SK-MEL-5 (cell line): ENCODE results near the gene CDCA3. TPM values are rescaled to one million over a fixed set of nuclear protein-coding genes. Genes with fewer than 3 reads are reported as not detected.

Source experiments
- DNase-seq: peaks from one replicate; pipeline ENCODE4 v3.0.0-alpha.2; 2016; ENCODE audit warnings: low read depth, low spot score
- in situ Hi-C: cut with HindIII; loops from 2 replicates; pipeline ENCODE4 v1.10.0; 2016; ENCODE audit warnings: low sequenced_read_pairs, high pct_unique_total_duplicates, low pct_unique_long_range_greater_than_20kb
- total RNA-seq: library from RNA; depleted of rRNA; stranded (reverse); fragments of >200 nt; shearing (Covaris generic); gene quantifications from 2 replicates; pipeline ENCODE4 v1.2.3, GENCODE V29; 2014

The CDCA3 gene
- total RNA-seq, 1 experiment from 2014 or later, result 52.3 TPM

DNA sequence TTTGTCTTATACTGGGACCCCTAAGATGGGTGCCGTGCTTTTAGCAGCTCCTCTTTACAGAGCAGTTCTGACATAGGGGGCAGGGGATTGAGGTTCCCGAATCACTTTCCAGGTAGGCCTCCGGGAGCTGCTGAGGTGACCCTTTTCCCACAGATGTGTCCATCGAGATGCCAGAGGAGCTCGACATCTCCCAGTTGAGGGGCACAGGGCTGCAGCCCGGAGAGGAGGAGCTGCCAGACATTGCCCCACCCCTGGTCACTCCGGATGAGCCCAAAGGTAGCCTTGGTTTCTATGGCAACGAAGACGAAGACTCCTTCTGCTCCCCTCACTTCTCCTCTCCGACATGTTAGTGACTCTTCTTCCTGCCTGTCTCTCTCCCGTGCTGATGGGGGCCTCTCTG lies 11.9 kb upstream of the CDCA3 start:
- no peak for DNase-seq
- in situ Hi-C loops, result no loop called here

DNA sequence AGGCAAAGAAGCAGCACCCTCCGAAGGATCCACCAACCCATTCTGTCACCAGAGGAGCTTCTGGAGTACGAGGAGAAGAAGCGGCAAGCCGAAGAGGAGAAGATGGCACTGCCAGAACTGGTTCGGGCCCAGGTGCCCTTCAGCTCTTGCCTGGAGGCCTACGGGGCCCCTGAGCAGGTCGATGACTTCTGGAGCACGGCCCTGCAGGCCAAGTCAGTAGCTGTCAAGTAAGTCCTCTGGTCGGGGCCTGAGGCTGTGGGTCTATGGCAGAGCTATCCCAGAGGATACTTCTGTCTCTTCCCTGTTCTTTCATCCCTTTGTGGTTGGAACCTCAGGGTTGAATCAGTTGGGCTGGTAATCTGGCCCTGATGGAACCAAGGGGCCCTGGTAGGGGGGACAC lies 10.3 kb upstream of the CDCA3 start:
- DNase-seq, result no peak
- in situ Hi-C loops, result no loop called here

DNA sequence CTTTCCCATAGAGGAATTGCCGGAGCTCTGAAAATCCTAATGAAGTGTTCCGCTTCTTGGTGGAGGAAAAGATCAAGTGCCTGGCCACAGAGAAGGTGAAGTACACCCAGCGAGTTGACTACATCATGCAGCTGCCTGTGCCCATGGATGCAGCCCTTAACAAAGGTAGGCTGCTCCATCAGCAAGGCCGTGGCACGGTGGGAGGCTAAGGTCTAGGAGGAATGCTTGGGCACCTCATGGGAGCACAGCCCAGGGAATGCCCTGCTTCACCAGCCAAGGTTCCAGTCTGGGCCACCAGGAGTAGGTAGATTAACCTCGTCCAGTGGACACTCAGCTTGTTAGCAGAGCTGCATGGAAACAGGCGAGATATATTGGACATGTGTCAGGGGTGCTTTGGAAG lies 9.9 kb upstream of the CDCA3 start:
- DNase-seq, result no peak
- in situ Hi-C loops, result no loop called here

DNA sequence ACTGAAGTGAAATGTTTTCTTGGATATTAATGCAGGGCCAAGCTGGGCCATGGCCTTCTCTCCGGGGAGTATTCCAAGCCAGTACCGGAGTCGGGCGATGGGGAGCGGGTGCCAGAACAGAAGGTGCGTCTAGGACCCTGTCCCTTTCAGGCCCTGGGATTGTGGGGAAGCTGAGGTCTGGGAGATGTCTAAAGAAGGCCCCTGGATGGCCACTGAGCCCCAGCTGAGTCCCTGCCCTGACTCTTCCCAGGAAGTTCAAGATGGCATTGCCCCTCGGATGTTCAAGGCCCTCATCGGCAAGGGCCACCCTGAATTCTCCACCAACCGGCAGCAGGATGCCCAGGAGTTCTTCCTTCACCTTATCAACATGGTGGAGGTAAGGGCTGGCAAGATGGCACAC lies 9.0 kb upstream of the CDCA3 start:
- DNase-seq, result no peak
- in situ Hi-C loops, result no loop called here

DNA sequence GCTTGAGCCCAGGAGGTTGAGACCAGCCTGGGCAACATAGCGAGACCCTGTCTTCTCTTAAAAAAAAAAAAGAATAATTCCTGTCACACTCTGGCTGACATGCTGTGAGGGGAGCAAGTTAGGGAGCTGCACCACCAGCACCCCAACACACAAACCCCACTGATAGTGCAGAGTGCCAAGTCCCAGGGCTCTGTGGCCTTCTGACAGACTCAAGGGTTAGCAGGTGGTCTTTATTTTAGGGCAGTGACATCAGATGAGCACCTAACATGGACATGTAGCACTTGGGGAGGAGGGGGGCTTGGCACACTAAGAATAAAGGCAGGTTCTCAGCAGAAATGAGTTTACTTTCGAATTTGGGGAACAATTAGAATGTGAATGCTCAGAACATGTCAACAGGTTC lies 7.7 kb upstream of the CDCA3 start:
- DNase-seq, result no peak
- in situ Hi-C loops, result no loop called here

DNA sequence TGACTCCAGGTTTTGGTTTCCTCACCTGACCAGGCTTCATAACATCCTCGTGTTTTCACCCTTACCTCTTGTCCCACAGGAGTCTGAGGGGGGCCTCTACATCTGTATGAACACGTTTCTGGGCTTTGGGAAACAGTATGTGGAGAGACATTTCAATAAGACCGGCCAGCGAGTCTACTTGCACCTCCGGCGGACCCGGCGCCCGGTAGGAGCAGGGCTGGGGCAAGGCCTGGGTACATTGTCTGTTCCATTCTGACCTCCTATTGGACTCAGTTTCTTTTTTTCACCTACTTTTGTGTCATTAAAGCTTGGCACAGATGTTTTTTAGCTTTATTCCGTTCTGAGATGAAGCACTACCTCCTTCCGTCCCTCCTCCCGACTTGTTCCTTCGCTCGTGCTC lies 4.2 kb upstream of the CDCA3 start:
- in situ Hi-C loops, result no loop called here
- no peak for DNase-seq

DNA sequence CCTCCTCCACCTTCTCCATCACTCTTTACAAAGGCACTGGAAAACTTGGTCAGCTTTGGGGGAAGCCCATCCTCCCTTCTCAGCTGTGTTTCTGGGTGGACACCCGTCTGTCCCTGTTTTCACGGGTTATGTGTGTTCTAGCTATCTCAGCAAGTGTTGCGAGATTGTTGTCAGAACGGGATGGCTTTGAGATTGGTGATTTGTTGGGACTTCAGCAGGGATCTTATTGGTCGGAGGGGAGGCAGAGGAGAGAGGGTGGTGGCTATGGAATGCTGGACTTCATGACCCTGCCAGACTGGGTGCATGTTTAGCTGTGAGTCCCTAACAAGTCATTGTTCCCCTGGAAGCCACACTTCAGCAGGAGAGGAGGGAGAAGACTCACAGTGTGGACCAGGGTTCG lies 3.0 kb upstream of the CDCA3 start:
- in situ Hi-C loops, result no loop called here
- DNase-seq, result no peak

DNA sequence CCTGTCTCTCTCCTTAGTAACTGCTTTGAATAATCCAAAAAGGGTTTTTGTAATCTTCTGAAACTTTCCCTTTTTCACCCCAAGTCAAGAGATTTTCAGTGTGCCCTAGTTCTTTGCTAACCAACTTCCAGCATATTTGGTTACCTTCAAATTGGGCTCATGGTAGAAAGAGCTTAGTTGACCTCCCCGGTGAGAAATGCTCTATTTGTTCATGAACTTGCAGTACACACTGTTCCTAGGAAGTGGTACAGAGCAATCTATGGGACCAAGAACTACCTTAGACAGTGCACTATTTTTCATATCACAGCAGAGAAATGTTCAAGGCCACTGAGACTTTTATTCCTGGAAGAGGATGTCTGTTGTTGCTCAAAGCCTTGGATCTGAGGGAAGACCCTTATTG lies 2.5 kb upstream of the CDCA3 start:
- DNase-seq, result no peak
- in situ Hi-C loops, result no loop called here

DNA sequence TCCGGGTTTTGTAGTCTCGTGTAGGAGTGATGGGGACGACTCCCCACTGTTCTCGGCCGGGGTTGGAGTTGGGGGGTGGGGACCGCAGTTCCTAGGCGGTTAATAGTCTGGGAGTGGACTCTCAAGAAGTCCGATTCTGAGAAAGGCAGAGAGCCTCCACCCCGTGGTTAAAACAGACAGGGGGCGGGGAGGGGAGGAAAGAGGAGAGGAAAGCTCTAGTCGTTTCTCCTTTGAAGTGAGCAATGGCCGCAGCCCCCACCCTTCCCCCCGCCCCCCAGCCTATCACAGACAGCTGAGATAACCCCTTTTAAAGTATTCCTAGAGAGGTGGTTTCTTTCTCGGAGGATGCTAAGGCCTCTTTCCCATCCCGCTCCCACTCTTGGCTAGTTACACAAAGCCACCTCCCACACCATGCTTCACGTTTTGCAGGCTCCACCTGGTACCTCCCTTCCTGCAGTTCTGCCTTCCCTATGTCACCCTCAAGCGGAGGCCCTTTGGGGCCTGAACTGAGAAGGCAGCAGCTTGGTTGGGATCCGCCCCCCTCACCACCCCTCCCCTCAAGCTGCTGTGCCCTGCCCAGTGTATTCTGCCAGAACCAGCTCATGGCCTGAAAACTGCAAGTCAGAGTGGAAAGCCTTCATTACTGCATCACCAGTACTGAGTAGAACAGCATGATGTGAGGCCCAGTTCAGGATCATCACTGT lies 1.7 kb upstream of the CDCA3 start:
- no peak for DNase-seq
- in situ Hi-C loops, result no loop called here

DNA sequence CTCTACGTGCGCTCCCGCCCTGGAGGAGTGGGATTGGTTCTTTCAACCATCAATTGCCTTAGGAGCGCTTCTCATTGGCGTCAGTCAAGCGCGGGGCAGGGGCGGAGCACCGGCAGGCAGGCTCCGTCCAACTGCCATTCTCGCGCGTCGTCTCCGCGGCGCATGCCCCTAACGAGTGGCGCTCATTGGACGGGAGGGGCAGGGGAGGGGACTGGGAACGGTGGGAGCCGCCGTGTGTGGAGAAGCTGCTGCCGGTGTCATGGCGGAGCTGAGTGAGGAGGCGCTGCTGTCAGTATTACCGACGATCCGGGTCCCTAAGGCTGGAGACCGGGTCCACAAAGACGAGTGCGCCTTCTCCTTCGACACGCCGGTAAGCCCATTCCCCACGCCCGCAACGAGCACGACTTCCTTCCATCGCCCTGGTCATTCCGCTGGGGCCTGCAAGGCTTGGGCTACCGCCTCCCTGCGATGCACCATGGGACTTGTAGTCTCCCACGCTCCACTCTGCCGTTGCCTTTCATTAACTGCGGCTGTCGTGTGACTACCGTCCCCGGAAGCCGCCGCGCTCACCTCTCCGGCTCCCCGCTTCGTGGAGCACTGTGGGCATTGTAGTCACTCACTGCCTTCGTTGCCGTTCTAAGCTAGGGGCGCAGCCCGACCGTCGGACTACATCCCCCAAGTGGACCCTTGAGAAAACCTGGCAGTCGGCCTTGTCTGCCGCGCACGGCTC lies 1.0 kb upstream of the CDCA3 start, which contains the start of gene USP5:
TSS of gene USP5 (plus strand) at position 230 of the 730 bp plus-strand sequence. CDS start at position 260, 30 bp downstream.
- in situ Hi-C loops, result no loop called here
- peak; percentile 100 for DNase-seq

DNA sequence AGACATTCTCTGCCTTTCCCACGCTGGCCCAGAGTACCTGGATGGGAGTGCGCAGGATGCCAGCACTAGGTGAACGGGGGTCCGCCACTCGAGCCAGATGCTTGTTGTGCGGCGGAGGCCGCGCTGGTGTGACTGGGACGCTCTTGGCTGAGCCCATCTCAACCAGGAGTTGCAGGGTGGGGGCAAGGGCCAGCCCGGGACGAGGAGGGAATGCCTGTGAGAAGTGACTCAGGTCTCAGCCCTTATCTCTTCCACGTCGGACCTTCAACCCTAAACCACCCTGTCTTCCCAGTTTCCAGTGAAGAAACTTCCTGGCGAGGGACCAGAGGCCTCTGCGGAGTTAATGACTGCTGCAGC lies 312 bp downstream of the CDCA3 start:
- in situ Hi-C loops, result no loop called here

DNA sequence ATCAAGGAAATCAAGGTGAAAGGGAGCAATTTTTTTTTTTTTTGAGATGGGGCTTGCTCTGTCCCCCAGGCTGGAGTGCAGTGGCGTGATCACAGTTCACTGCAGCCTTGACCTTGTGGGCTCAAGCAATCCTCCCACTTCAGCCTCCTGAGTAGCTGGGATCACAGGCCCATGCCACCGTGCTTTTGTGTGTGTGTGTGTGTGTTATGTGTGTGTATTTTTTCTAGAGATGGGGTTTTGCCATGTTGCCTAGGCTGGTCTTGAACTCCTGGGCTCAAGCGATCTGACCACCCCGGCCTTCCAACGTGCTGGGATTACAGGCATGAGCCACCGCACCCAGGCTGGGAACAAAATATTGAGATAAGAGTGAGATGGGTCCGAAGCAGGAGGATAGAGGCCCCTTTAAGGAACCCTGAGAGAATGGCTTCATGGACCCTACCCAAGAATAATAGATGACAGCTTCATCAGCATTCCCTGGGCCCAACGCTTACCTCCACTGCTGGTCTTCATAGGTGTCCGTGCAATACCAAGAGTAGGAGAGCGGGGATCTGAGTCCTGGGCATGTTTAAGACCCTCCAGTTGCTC lies 1.0 kb downstream of the CDCA3 start:
- in situ Hi-C loops, result no loop called here
- DNase-seq, result no peak

More for the DNA sequence above, 312 bp downstream of the CDCA3 start:
- no peak for DNase-seq

DNA sequence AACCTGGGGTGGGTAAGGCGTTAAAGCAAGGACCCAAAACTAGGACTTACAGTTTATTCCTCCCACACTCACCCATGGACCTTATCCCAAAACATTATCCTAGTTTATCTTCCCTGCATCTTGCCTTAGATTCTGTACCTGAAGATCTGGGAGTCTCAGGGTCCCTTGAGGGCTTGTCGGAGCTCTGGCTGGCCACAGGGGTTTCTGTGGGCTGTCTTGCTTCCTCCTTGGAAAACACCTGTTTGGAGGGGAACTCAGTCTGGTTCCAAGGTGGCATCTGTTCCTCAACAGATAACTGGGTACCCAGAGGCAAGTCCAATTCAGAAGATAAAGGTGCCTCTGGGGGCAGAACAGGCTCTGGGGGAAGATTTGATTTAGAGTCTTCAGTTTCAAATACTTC lies 1.7 kb downstream of the CDCA3 start:
- in situ Hi-C loops, result no loop called here
- no peak for DNase-seq

DNA sequence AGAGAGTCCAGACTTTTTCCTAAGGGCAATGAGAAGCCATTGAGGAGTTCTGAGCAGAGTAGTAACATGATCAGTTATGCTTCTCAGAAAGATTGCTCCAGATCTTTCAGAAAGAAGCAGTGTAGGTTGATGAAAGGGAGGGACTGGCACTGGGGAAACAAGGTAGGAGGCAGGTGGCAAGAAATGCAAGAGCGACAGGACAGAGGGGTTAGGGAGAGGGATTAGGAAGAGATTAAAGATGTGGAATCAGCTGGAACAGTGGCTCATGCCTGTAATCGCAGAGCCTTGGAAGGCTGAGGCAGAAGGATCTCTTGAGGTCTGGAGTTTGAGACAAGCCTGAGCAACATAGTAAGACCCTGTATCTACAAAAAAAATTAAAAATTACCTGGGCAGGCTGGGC lies 3.4 kb downstream of the CDCA3 start:
- DNase-seq, result no peak
- in situ Hi-C loops, result no loop called here

DNA sequence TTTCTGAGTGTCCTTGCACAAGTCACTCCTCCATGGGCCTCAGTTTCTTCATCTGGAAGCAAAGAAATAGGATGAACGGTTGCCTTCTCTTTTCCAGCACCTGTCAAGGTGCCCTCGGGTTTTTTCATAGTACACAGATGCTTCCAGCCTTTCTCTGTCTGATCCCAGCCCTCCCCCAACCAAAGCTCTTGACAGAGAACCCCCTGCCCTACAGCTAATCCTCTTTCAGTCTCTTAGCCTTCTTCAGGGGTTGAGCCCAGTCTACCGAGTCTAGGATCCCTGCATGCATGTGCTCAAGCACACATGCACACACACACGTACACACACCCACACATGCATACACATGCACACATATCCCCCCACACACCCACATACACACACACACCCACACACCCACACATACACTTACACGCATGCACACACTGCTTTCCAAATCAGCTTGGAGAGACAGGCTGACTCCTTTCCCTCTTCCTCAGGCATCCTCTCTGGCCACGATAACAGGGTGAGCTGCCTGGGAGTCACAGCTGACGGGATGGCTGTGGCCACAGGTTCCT lies 4.7 kb downstream of the CDCA3 start:
- in situ Hi-C loops, result no loop called here
- no peak for DNase-seq

DNA sequence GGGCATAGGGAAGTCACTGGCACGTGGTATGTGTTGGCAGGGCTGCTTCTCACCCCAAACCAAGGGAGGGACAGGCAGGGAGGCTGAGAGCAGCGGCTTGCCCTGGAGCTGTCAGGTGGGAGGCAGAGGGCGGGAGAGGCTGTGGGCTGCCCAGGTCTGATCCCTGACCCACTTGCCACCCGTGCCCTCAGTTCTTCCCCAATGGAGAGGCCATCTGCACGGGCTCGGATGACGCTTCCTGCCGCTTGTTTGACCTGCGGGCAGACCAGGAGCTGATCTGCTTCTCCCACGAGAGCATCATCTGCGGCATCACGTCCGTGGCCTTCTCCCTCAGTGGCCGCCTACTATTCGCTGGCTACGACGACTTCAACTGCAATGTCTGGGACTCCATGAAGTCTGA lies 5.7 kb downstream of the CDCA3 start:
- no peak for DNase-seq
- in situ Hi-C loops, result no loop called here

DNA sequence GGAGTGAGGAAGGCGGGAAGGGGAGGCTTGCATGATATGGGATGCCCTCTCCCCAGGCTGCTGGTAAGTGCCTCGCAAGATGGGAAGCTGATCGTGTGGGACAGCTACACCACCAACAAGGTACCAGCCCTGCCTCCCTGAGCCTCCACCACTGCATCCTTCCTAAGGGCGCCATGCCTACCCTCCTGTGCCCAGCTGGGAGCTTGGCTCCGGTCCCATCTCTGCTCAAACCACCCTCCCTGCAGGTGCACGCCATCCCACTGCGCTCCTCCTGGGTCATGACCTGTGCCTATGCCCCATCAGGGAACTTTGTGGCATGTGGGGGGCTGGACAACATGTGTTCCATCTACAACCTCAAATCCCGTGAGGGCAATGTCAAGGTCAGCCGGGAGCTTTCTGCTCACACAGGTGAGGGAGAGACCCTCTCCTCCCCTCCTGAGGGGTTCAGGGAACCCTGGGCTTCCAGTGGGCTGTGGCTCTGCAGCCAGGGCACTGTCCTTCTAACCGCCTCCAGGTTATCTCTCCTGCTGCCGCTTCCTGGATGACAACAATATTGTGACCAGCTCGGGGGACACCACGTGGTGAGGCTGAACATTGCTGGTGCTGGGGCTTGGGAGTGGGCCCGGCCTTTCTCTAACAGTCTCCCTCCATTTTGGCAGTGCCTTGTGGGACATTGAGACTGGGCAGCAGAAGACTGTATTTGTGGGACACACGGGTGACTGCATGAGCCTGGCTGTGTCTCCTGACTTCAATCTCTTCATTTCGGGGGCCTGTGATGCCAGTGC lies 7.8 kb downstream of the CDCA3 start:
- no peak for DNase-seq
- in situ Hi-C loops, result no loop called here

DNA sequence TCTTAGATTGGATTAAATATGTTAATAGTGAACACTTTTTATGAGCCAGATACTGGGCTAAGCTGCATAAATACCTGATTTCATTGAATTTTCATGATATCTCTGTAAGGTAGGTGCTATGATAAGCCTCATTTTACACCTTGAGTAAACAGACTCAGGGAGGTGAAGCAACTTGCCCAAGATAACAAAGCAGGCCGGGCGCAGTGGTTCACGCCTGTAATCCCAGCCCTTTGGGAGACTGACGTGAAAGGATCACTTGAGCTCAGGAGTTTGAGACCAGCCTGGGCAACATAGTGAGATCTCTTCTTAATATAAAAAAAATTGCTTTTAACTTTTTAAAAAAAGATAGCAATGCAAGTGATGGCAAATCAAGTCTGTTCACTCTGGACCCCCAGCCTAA lies 9.0 kb downstream of the CDCA3 start:
- no peak for DNase-seq
- in situ Hi-C loops, result no loop called here
